ENCODE data around the gene SLC39A11.
"Not testable (repeated sequence)": the region's sequence is repeated elsewhere in the genome, so short reads cannot be mapped to it uniquely, and the experiment has no call there.

The SLC39A11 gene

DNA sequence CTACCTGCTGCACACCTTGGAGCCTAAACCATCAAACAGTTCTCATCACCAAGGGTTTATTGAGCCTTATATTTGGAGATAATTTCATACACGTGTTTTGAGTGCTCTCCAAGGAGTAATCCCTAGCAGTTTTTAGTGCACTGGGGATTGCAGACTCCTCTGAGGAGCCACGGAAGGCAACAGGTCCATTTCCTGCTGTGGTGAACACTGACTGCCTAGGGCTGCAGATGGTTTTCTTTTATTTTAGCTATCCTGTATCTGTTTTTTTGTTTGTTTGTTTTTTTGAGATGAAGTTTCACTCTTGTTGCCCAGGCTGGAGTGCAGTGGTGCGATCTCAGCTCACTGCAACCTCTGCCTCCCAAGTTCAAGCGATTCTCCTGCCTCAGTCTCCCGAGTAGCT is 93.0 kb downstream of the SLC39A11 start:
- DNase-seq = not testable (repeated sequence)

DNA sequence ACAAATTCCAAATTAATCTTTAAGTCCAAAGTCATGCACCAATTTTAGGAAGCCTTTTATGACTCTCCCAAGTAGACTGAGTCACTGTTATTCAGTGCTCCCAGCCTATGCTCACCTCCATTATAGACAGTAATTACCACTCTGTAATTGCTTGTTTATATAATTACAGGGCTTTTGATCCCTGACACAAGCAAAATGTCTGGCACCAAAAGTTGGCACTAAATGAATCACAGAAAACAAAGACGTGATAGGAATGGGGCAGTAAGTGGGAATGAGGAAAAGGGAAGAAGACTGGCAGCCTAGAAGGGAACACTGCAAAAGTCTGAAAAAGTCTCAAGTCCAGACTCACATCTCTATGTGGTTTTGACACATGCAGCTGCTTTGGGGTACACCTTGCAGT is 94.1 kb downstream of the SLC39A11 start:
- DNase-seq = no peak

DNA sequence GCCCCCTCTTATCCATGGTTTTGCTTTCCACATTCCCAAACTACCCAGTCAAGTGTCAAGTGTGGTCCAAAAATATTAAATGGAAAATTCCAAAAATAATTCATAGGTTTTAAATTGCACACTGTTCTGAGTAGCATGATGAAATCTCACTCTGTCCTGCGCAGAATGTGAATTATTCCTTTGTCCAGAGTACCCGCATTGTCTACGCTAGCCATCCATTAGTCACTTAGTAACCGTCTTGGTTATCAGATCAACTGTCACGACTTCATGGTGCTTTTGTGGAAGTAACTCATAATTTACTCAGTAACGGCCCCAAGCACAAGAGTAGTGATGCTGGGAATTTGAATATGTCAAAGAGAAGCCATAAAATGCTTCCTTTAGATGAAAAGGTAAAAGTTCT is 94.9 kb downstream of the SLC39A11 start:
- no peak for DNase-seq

DNA sequence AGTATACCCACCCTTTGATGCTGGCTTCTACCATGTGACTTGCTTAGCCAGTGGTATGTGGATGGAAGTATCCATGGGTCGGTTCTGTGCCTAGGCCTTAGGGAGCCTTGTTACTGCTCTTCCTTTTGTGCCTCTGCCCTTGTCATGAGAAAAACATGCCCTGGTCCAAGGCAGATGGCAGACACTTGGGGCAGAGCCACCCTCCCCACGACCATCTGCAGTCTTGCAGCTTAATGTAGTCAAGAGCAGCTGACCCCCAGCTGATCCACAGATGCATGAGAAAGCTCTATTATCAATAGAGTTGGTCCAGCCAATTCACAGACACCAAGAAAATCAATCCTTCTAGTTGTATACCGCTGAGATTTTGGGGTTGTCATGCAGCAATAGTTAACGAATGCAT is 95.7 kb downstream of the SLC39A11 start:
- no peak for DNase-seq

DNA sequence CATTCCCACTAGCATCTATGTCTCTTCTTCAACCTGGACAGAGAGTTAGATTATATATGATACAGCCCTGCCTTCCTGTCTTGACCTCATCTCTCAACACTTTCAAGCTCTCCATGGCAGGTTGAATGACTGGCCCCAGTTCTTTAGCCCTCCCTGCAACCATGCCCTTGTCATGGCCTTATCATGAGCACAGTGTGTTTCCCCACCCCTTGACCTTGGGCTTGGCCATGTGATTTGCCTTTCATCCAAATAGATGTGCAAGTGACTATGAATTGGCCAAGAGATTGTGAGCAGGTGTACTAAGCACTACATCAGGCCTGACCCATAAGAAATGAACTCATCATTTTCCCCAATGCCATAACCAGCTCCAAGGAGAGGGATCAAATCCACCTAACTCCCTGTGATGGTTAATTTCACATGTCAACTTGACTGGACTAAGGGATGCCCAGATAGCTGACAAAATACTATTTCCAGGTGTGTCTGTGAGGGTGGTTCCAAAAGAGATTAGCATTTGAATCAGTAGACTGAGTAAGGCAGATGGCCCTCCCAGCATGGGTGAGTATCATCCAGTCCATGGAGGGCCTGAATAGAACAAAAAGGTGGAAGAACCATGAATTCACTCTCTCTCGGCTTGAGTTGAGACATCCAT is 97.4 kb downstream of the SLC39A11 start:
- no peak for DNase-seq

DNA sequence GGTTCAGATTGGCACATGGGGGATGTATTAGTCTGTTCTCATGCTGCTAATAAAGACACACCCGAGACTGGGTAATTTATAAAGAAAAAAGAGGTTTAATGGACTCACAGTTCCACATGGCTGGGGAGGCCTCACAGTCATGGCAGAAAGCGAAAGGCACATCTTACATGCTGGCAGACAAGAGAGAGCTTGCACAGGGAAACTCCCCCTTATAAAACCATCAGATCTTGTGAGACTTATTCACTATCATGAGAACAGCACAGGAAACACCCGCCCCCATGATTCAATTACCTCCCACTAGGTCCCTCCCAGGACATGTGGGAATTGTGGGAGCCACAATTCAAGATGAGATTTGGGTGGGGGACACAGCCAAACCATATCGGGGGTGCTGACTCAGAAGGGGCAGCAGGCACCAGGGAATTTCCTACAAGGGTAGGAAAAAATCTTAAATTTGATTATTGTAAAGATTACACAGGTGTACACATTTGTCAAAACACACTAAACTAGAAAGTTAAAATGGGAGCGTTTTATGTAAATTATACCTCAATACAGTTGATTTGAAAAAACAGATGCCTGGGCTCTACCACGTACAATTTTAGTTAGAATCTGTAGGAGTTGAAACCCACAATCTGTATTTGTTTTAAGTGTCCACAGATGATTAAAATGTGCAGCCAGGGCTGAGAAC is 99.6 kb downstream of the SLC39A11 start:
- not testable (repeated sequence) for DNase-seq

DNA sequence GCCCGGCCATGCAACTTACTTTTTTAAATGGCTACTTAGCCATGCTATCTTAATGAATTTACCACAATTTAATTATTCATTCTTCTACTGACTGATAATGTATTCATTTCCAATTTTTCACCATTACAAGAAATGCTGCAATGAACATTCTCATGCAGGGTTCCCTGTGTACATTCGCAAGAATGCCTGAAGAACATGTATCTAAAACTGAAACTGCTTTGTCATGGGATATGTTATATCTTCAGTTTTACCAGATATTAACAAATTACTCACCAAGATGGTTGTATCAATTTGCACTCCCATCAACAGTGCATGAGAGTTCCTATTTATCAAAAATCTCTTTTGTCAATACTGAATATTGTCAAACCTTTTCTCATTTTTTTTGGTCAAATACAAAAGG is 100.8 kb downstream of the SLC39A11 start:
- no peak for DNase-seq

DNA sequence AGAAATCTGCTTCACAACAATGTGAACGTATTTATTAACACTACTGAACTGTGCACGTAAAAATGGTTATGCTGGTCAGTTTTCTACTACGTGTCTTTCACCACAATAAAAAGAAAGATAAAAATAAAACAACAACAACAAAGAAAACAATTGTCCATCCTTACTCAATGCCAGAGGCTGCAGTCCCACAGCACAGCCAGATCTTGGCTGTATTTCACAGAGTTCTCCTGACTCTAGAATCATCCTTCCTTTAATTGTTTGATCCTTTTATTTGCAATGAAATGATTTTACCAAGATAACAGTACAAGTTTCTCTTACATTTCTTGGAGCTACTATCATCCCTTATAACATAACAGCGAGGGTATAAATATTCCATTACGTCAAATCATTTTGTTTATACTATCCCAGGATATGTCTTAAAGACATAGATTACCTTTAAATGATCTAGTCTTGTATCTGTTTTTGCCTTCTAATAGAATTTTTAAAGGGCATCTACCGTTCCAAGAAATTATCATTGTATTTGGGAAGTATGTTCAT is 103.3 kb downstream of the SLC39A11 start:
- no peak for DNase-seq

DNA sequence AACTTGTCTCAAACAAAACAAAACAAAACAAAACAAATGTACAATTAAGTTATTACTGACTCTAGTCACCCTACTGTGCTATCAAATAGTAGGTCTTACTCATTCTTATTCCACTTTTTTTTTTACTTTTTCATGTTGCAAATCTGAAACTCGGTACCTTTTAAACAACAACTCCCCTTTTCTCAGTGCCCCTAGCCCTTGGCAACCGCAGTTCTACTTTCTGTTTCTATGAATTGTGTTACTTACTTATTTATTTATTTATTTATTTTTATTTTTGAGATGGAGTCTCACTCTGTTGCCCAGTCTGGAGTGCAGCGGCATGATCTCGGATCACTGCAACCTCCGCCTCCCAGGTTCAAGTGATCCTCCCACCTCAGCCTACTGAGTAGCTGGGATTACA is 104.0 kb downstream of the SLC39A11 start:
- DNase-seq = no peak

DNA sequence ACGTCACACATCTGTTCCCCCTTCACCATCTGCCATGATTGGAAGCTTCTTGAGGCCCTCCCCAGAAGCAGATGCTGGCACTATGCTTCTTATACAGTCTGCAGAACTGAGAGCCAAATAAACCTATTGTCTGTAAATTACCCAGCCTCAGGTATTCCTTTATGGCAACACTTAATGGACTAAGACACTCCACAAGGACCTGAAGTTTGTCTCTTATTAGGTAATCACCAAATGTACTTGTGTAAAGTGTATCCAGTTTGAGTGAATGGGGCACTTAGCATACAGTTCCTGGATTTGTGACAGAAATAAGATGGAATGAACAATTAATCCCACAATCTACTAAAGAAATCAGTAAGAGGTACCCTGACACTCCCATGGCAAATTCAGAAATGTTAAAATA is 105.3 kb downstream of the SLC39A11 start:
- no peak for DNase-seq

DNA sequence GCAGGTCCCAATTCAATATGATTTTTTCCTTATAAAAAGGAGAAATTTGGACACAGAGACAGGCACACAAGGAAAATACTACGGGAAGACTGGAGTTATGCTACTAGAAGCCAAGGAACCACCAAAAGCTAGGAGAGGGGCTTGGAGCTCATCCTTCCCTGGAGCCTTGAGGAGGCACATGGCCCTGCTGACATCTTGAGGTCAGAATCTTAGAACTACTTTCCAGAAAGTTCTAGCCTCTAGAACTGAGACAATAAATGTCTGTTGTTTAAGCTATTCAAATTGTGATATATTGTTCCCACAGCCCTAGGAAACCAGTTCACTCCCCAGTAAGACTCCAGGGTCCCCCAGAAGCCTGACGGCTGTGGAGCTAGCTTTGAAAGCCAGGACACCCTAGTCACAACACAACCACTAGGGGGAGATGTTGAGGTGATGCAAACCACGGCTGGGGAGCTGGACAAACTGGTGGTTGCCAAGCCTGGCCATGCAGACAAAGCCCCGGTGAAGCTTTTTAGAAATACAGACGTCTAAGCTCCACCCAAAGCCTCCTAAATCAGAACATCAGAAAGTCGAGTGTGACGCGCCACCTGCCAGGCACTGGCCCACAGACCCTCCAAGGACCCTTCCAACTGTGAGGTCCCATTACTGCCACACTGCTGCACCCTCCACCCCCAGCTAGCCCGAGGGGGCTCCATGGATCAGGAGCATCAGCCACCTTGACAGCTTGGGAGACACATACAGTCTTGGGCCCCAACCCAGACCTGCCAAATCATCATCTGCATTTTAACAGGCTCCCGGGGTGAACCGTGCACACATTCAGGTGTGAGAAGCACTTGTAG is 106.4 kb downstream of the SLC39A11 start:
- DNase-seq = no peak

DNA sequence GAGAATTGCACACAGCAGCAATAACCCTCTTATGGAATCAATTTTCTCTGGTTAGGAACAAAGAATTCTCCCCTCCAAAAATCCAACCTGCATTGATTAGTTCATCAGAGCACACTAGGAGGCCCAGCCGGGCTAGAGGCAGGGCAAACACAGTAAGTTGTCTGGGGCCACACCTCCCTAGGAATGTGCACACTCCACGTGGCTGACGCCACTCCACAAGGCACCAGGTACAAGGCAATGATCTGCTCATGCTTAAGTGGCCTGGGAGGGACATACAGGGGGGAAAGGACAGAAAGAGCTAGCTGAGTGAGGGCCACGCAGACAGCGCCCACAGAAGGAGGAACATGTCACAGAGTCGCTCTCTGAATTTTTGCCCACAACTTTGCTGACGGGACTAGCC is 107.6 kb downstream of the SLC39A11 start:
- no peak for DNase-seq

DNA sequence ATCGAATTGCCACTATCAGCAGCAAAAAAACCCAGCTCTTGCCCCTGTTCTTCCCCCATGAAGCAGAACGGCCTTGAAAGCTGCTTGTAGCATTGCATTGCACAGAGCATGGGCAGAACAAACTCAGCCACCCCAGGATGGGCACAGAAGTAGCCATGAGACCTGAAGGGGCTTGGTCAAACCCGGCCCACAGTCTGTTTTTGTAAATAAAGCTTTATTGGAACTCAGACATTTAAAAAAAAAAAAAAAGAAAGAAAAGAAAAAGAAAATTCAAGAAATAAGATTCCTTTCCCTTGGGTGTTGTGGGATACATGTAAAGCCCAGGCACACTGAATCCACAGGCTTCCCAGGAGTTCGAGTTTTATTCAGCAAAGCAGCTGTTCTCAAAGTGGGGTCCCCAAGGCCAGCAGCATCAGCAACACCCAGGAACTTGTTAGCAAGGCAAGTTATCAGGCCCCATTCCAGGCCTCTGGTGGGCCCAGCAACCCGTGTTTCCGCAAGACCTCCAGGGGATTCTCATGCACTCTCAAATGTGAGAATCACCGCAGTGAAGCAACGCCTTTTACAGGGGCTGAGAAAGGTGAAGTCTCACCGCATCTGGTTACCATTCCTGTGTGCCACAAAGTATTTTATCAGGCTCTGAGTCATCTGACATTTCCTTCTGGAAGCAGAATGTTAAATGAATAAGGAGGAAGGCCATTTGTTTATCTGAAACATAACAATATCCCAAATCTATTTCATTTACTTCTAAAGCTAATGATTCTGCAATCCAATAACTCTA is 108.2 kb downstream of the SLC39A11 start:
- DNase-seq = no peak

DNA sequence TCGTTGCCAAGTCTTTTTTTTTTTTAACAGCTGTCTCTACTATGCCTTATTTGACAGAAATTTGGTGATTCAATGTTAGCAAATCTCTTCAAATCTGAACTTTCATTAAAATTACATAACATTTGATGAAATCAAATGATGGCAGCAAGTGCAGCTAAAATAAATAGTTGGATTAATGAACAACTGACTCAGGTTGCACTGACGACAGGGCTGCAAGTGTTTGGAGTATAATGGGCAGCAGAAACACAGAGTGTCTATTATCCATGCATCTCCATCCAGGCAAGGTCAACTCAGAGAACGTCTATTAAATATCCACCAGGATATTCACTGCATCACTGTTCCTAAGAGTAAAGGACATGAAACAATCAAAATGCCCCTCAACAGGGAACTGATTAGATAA is 109.8 kb downstream of the SLC39A11 start:
- no peak for DNase-seq

DNA sequence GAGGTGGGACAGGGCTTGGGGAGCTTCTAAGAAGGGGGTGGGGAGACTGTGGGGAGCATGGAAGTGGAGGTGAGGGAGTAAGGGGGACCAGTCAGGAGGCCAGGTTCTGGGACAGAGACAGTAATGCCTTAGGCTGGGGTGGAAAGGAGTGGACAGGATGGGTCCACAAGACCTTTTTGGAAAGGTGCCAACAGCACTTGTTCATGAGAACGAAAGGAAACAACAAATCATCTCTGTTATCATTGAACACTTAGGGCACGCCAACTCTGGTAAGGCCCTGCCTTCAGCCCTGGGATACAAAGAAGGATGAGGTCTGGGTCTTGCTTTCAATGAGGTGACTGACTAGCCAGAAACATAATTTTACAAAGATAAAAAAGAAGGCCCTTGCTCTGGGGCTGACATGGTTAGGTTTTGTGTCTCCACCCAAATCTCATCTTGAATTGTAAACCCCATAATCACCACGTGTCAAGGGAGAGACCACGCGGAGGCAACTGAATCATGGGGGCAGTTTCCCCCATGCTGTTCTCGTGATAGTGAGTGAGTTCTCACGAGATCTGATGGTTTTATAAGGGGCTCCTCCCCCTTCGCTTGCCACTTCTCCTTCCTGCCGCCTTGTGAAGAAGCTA is 113.8 kb downstream of the SLC39A11 start:
- DNase-seq = no peak

DNA sequence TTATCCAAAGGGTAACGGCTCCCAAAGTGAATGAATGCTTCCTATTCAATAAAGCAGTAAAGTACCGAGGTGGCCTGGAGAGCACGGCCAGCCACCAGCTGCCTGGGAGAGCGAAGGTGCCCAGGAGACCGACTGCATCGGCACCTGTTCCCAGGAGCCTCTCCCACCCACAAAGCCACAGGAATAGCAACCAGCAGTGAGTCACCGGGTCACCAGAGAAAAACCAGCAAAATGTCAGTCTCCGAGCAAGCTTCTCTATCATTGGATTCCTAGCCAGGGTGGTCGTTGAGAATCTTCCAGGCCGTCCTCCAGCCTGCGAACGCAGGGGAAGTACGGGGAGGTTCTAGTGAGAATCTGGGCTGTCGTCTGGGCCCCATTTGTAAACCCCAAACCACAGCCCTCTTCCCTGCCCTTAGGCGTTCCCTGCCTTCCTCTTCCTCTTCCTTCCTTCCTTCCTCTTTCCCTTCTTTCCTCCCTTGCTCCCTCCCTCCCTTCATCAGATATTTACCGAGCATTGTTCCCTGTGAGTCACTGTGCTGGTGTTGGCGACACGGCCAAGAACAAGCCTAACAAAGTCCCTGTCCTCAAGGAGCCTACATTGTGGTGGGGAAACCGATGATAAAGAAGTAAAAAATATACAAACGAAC is 114.6 kb downstream of the SLC39A11 start:
- no peak for DNase-seq

DNA sequence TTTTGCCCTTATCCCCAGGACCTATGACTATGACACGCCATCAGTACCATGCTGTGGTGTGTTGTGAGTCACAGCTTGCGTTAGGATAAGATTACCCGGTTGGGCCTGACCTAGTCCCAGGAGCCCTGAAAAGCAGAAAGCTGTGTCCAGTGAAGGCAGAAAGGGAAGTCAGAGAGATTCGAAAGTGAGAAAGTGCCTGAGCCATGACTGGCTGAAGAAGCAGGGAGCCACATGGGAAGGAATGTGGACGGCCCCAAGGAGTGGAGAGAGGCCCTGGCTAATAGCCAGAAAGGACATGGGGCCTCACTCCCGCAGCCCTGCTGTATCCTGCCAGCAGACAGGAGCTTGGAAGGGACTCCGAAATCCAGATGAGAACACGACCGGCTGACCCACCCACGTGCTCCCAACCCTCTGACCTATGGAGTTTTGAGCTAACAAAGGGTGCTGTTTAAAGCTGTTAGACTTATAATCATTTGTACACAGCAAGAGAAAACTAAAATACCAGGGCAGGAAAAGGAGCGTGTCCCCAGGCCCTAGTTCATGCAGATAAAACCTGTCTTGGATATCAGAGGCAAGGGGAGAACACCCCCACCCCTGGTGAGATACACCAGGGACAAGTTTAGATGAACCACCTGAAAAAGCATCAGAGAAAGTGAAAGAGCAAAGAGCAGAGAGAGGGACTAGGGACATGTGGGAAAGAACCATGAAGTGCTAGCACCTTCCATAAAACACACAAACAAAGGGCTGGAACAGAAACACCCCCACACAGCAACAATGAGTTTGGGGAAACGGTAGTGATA is 115.3 kb downstream of the SLC39A11 start:
- no peak for DNase-seq

DNA sequence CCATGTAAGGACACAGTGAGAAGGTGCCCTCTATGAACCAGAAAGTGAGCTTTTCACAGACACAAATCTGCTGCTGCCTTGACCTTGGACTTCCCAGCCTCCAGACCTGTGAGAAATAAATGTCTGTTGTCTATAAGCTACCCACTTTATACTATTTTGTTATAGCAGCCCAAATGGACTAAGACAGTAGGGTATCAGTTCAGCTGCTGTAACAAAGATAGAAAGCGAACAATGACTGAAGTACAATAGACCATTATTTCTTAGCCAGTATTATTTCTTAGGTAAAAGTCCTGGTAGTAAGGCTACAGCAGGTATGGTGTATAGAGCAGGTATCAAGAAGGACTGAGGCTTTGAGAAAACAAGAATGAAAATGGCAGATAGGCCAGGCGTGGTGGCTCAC is 117.0 kb downstream of the SLC39A11 start:
- DNase-seq = no peak

DNA sequence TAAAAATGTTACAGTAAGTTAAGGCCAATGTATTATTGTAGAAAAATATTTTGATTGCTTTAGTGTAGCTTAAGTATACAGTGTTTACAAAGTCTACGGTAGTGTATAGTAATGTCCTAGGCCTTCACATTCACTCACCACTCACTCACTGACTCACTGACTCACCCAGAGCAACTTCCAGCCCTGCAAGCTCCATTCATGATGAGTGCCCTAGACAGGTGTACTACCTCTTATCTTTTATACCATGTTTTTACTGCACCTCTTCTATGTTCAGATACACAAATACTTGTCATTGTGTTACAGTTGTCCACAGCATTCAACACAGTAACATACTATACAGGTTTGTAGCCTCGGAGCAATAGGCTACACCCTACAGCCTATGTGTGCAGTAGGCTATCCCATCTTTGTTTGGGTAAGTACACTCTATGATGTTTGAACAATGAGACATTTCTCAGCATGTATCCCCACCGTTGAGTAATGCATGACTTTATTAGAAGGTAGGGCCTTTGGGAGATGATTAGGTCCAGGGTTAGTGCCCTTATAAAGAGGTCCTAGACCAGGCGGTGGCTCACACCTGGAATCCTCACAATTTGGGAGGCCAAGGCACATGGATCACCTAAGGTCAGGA is 117.8 kb downstream of the SLC39A11 start:
- DNase-seq = no peak

DNA sequence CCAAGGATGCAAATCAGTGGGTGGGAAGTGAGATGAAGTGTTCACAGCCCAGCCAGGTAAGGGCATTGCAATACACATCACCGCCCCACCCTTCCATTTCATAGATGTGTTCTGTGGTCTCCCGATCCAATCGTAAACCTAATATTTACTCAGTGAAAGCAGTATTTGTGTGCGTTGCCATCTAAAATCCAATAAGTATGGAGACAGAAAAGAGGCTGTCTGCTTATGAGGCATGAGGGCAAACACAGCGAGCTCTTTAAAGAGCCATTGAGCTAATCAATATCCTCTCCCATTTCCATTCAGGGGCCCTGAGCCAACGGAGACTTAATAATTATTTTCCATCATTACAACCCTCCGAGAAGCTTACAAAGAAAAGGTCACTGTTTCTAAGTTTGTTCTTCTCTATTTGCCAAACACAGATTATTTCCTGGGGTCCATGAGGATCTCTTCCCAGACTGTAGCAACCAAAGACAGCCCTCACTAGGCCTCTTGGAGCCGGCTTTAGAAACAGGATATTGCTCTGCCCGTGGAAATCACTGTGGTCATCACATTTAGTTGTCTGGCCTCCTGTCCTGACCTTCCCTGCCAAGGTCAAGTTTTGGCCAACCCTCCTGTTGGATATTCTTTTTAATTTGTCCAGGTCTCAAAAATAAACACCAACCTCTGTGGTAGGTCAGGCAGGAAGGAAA is 120.1 kb downstream of the SLC39A11 start:
- no peak for DNase-seq

Measured in NCI-H2171 (cell line).